HG03039 (cell line): Measurements from ENCODE around the gene GPR160.
"Not testable (repeated sequence)": the region's sequence is repeated elsewhere in the genome, so short reads cannot be mapped to it uniquely, and the experiment has no call there.

Experiments used
- ATAC-seq: cut with Tn5 transposase; IDR thresholded peaks from one replicate; pipeline ENCODE4 v1.9.1; 2021; ENCODE audit warnings: mild to moderate bottlenecking, moderate library complexity; ENCODE audit not compliant: unreplicated experiment

GPR160 gene

GRCh38 chr3:170037463-170038433 is at the start of gene GPR160:
Gene GPR160, plus strand, starts transcription at chr3:170037995. Its CDS starts 45,978 bp downstream, at chr3:170083973.
- ATAC-seq, result peak; percentile 83

GRCh38 chr3:169990431-169990830 is 47.4 kb upstream of the GPR160 start:
- no peak for ATAC-seq

- ATAC-seq, result no peak
These were observed 45.6 kb upstream of the GPR160 start for GRCh38 chr3:169992156-169992555.

DNA sequence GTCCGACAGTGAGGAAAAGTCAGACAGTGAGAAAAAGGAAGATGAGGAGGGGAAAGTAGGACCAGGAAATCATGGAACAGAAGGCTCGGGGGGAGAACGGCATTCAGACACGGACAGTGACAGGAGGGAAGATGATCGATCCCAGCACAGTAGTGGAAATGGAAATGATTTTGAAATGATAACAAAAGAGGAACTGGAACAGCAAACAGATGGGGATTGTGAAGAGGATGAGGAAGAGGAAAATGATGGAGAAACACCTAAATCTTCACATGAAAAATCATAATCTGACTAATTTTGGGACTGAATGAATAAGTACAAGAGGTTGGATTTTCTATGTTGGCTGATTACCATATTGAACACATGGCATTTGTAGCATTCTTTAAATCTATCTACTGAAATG is 45.0 kb upstream of the GPR160 start:
- no peak for ATAC-seq

- ATAC-seq, result no peak
These were observed 44.0 kb upstream of the GPR160 start for GRCh38 chr3:169993761-169994160.

DNA sequence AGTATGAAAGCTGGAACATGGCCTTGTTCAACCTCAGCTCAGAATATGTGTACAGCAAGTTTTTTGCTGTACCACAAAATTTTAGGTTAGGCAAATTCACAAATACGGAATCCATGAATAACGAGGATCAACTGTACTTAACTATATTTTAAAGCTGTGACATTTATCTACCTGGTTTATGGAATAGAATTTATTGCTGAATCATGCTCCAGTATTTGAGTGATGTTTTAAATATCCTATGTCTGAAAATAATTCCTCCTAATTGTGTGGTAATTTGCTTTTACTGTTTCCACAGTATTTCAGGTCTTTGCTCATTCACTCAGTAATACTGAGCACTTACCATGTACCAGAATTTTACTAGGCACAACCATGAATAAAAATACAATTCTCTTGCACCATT is 41.7 kb upstream of the GPR160 start:
- ATAC-seq, result no peak

- peak; percentile 35 for ATAC-seq
These were observed 39.1 kb upstream of the GPR160 start for GRCh38 chr3:169998668-169999131.

GRCh38 chr3:169999433-169999832 is 38.4 kb upstream of the GPR160 start:
- peak; percentile 93 for ATAC-seq

GRCh38 chr3:170000051-170000450 is 37.7 kb upstream of the GPR160 start:
- ATAC-seq, result no peak

GRCh38 chr3:170002231-170002630 is 35.6 kb upstream of the GPR160 start:
- ATAC-seq, result no peak

DNA sequence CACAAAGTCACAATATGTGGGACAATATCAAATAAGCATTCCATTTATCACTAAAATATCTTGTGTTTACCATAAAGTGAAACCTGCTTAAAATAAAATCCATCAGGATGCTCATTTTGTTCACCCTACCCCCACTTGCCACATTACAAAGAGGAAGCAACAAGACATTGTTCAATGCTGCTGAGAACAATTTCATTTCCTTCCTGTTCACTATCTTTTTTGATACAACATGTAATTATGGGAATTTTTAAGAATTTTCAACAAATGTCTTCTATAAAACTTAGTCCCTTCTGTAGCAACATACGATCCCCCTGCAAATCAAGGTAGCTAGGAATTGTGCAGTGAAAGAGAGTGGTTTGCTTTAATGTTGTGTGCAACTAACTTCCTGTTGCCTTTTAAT is 34.9 kb upstream of the GPR160 start:
- ATAC-seq, result no peak

GRCh38 chr3:170003881-170004356 is 33.9 kb upstream of the GPR160 start:
- ATAC-seq, result no peak

DNA sequence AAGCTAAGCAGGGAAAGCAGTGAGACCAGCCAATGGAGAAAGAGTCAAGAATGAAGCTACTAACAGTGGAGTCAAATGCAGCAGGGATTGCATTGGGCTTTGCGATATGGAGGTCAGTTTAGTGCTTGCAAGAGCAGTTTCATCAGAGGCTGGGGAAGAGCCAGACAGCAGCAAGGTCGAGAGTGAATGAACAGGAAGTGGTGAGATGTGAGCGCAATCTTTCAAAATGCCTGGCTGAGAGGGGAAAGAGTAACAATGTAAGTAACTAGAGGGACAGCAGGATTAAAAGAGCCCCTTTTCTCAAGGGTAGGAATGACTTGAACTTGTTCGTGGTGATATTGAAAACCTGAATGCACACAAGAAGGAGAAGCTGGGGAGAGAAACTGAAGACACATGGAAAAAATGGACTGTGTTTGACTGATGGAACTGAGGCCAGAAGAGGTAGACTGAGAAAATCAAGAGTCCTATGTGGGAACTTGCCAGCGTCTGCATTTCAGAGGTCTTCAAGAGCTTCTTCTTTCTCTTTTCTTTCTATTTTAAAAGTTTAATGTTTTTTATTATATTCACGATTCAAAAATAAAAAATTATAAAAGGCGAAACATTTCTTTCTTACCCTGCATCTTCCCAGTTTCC is 30.6 kb upstream of the GPR160 start:
- ATAC-seq, result peak; percentile 60

- ATAC-seq, result no peak
These were observed 27.3 kb upstream of the GPR160 start for GRCh38 chr3:170010498-170010897.

GRCh38 chr3:170012683-170013400 is 25.0 kb upstream of the GPR160 start:
- no peak for ATAC-seq

DNA sequence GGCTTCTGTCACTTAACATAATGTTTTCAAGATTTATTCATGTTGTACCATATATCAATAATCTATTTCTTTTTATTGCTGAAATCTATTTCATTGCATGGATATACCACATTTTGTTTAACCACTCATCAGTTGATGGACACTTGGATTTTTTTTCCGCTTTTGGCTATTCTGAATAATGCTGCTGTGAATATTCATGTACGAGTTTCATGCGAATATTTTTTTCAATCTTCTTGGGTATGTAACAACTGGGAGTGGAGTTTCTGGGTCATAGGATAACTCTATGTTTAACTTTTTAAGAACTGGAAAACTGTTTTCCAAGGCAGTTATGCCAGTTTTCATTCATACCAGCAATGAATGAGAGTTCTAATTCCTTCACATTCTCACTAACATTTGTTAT is 21.7 kb upstream of the GPR160 start:
- ATAC-seq, result no peak

- not testable (repeated sequence) for ATAC-seq
These were observed 18.5 kb upstream of the GPR160 start for GRCh38 chr3:170019306-170019705.

GRCh38 chr3:170021083-170021482 is 16.7 kb upstream of the GPR160 start:
- no peak for ATAC-seq

- ATAC-seq, result no peak
These were observed 15.5 kb upstream of the GPR160 start for GRCh38 chr3:170022336-170022735.

- ATAC-seq, result no peak
These were observed 14.6 kb upstream of the GPR160 start for GRCh38 chr3:170023165-170023564.

- no peak for ATAC-seq
These were observed 13.2 kb upstream of the GPR160 start for GRCh38 chr3:170024581-170024980.
